GM12864 (cell line): ENCODE results near the gene ZBTB17.
A peak's percentile ranks its signal among the peaks of the same experiment; 100 is the strongest.

Source experiments
- DNase-seq: peaks from one replicate; pipeline ENCODE4 v3.0.0-alpha.2; 2011; ENCODE audit warnings: low read depth
- H3K4me3 ChIP-seq: 2 replicates; pipeline ENCODE4 v1.5.1; 2011; ENCODE audit warnings: mild to moderate bottlenecking, low read depth, low read length, control low read depth
- TF ChIP-seq, protein P1 (sequence below): IDR thresholded peaks from 2 replicates; pipeline ENCODE4 v1.5.1; 2011; ENCODE audit warnings: low read depth, mild to moderate bottlenecking, moderate library complexity, low read length, control low read depth, inconsistent platforms; ENCODE audit errors: missing control alignments

Gene ZBTB17

GRCh38 chr1:15963968-15964648 is 11.8 kb downstream of the ZBTB17 start:
- TF ChIP-seq, protein P1, sequence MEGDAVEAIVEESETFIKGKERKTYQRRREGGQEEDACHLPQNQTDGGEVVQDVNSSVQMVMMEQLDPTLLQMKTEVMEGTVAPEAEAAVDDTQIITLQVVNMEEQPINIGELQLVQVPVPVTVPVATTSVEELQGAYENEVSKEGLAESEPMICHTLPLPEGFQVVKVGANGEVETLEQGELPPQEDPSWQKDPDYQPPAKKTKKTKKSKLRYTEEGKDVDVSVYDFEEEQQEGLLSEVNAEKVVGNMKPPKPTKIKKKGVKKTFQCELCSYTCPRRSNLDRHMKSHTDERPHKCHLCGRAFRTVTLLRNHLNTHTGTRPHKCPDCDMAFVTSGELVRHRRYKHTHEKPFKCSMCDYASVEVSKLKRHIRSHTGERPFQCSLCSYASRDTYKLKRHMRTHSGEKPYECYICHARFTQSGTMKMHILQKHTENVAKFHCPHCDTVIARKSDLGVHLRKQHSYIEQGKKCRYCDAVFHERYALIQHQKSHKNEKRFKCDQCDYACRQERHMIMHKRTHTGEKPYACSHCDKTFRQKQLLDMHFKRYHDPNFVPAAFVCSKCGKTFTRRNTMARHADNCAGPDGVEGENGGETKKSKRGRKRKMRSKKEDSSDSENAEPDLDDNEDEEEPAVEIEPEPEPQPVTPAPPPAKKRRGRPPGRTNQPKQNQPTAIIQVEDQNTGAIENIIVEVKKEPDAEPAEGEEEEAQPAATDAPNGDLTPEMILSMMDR, result no peak
- peak overlapping the region; percentile 9; the same call in 1 of the 2 replicates for H3K4me3 ChIP-seq
- no peak for DNase-seq

DNA sequence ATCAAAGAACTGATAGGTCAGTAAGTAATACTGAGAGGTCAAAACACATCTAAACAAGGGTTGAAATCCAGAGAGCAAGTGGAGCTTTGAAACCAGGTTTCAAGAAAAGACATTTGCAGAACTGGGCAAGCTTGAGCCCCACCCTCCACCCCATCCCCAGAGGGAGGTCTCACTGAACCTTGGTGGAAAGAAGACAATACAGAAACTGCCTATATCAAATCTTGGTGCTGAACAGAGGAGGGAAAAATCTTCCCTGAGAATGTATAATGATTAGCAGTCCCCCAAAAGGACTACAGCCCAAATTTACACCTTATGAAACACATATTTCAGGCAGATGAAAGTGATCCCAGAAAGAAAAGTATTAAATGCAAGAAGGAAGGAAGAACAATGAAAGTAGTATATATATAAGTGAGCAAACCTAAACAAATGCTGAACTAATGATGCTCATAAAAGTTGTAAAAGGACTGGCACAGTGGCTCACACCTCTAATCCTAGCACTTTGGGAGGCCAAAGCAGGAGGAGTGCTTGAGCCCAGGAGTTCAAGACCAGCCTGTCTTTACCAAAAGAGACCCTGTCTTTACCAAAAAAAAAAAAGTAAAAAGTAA is 12.4 kb downstream of the ZBTB17 start:
- peak overlapping the region; percentile 9; the same call in 1 of the 2 replicates for H3K4me3 ChIP-seq
- DNase-seq, result no peak
- TF ChIP-seq, protein P1, result no peak

DNA sequence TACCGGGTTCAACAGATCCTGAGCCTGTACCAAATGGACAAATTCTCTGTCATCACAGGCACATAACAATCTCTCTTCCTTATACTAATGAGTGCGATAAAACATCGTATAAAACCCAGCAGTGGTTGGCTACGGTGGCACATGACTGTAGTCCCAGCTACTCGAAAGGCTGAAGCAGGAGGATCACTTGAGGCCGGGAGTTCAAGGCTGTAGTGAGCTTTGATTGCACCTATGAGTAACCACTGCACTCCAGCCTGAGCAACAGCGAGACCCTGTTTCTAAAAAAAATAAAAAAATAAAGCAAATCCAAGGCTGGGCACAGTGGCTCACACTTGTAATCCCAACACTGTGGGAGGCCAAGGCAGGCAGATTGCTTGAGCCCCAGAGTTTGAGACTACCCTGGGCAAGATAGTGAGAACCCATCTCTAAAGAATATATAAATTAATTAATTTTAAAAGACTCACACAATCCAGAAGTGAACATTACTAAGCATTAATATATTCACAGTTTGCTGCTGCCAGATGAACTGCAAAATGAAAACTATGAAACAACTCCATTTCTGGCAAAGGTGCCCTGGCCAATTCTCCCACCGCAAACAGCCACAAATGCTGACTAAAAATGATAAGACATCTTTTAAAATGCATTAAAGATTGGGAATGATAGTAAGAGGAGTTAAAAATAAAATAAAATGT is 13.1 kb downstream of the ZBTB17 start:
- H3K4me3 ChIP-seq, result no peak overlapping the region
- DNase-seq, result no peak
- TF ChIP-seq, protein P1, result no peak

- TF ChIP-seq, protein P1, result no peak
- H3K4me3 ChIP-seq, result no peak overlapping the region
- no peak for DNase-seq
These were observed 13.7 kb downstream of the ZBTB17 start for GRCh38 chr1:15962176-15962575.

- DNase-seq, result no peak
- TF ChIP-seq, protein P1, result no peak
These were observed 14.4 kb downstream of the ZBTB17 start for GRCh38 chr1:15961492-15961891.

DNA sequence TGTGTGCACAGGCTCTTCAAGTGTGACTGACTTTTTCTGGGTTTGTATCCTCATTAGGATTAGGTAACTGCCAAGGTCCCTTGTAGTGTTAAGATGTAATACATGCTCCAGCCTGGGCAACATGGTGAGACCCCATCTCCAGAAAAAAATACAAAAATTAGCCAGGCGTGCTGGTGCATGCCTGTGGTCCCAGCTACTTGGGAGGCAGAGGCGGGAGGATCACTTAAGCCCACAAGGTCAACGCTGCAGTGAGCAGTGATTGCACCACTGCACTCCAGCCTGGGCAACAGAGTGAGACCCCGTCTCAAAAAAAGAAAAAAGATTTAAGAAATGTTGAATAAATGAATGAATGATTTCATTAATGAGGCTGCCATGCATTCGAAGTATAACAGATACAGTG is 15.1 kb downstream of the ZBTB17 start:
- no peak for DNase-seq

More at GRCh38 chr1:15961492-15961891, 14.4 kb downstream of the ZBTB17 start:
- H3K4me3 ChIP-seq, result no peak overlapping the region

More for the DNA sequence above, 15.1 kb downstream of the ZBTB17 start:
- TF ChIP-seq, protein P1, result no peak
- H3K4me3 ChIP-seq, result no peak overlapping the region
